Measurements from ENCODE around the gene ZNF76. TPM values are rescaled to one million over a fixed set of nuclear protein-coding genes. Genes with fewer than 3 reads are reported as not detected.

ZNF76 gene
- total and polyA plus RNA-seq, 2 of the 13 experiments (the other 11 are each of a cell fraction or from before 2014, with no cell fraction given): 13.2 to 26.4 TPM

DNA sequence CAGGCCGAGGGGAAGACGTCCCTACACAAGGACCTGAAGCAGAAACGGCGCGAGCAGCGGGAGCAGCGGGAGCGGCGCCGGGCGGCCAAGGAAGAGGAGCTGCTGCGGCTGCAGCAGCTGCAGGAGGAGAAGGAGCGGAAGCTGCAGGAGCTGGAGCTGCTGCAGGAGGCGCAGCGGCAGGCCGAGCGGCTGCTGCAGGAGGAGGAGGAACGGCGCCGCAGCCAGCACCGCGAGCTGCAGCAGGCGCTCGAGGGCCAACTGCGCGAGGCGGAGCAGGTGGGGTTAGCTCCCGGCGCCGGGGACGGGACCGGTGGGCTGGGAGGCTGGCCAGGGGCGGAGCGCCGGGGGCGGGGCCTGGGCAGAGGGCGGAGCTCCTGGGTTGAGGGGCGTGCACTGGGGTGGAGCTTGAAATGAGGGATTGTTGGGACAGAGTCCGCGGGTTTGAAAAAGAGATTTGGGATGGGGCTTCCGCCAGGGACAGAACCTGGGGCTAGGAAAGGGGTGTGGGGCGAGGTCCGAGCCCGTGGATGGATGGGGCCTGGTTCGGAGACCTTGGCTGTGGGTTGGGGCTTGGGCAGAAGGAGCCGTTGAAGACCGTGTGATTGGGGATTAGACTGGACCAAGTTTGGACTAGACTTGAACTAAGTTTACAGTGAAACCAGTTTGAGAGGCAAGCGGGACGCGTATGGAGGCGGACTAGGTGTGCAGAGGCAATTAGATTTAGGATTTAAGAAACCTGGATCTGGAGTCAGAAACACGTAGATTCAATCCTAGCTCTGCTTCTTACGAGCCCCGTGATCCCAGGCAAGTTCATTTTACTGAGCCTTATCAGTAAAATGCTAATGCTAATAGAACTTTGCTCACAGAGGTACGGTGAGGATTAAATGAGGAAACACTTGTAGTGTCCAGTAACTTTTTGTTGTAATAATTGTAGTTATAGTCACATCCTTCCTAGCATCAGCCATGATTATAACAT lies 58.9 kb downstream of the ZNF76 start (continued):
- TF ChIP-seq, protein P1, sequence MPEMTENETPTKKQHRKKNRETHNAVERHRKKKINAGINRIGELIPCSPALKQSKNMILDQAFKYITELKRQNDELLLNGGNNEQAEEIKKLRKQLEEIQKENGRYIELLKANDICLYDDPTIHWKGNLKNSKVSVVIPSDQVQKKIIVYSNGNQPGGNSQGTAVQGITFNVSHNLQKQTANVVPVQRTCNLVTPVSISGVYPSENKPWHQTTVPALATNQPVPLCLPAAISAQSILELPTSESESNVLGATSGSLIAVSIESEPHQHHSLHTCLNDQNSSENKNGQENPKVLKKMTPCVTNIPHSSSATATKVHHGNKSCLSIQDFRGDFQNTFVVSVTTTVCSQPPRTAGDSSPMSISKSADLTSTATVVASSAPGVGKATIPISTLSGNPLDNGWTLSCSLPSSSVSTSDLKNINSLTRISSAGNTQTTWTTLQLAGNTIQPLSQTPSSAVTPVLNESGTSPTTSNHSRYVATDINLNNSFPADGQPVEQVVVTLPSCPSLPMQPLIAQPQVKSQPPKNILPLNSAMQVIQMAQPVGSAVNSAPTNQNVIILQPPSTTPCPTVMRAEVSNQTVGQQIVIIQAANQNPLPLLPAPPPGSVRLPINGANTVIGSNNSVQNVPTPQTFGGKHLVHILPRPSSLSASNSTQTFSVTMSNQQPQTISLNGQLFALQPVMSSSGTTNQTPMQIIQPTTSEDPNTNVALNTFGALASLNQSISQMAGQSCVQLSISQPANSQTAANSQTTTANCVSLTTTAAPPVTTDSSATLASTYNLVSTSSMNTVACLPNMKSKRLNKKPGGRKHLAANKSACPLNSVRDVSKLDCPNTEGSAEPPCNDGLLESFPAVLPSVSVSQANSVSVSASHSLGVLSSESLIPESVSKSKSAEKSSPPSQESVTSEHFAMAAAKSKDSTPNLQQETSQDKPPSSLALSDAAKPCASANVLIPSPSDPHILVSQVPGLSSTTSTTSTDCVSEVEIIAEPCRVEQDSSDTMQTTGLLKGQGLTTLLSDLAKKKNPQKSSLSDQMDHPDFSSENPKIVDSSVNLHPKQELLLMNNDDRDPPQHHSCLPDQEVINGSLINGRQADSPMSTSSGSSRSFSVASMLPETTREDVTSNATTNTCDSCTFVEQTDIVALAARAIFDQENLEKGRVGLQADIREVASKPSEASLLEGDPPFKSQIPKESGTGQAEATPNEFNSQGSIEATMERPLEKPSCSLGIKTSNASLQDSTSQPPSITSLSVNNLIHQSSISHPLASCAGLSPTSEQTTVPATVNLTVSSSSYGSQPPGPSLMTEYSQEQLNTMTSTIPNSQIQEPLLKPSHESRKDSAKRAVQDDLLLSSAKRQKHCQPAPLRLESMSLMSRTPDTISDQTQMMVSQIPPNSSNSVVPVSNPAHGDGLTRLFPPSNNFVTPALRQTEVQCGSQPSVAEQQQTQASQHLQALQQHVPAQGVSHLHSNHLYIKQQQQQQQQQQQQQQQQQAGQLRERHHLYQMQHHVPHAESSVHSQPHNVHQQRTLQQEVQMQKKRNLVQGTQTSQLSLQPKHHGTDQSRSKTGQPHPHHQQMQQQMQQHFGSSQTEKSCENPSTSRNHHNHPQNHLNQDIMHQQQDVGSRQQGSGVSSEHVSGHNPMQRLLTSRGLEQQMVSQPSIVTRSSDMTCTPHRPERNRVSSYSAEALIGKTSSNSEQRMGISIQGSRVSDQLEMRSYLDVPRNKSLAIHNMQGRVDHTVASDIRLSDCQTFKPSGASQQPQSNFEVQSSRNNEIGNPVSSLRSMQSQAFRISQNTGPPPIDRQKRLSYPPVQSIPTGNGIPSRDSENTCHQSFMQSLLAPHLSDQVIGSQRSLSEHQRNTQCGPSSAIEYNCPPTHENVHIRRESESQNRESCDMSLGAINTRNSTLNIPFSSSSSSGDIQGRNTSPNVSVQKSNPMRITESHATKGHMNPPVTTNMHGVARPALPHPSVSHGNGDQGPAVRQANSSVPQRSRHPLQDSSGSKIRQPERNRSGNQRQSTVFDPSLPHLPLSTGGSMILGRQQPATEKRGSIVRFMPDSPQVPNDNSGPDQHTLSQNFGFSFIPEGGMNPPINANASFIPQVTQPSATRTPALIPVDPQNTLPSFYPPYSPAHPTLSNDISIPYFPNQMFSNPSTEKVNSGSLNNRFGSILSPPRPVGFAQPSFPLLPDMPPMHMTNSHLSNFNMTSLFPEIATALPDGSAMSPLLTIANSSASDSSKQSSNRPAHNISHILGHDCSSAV (CRISPR knock-in tag; IDR thresholded peaks at IDR 0.05; ENCODE audit: borderline replicate concordance): no peak
- TF ChIP-seq, protein P2, sequence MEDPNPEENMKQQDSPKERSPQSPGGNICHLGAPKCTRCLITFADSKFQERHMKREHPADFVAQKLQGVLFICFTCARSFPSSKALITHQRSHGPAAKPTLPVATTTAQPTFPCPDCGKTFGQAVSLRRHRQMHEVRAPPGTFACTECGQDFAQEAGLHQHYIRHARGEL (CRISPR knock-in tag; IDR thresholded peaks at IDR 0.05): no peak
- peak; percentile 43 for TF ChIP-seq STAG1 (CRISPR knock-in tag; IDR thresholded peaks at IDR 0.05)
- no peak for TF ChIP-seq CC2D1A (CRISPR knock-in tag; IDR thresholded peaks at IDR 0.05)
- TF ChIP-seq, protein P3, sequence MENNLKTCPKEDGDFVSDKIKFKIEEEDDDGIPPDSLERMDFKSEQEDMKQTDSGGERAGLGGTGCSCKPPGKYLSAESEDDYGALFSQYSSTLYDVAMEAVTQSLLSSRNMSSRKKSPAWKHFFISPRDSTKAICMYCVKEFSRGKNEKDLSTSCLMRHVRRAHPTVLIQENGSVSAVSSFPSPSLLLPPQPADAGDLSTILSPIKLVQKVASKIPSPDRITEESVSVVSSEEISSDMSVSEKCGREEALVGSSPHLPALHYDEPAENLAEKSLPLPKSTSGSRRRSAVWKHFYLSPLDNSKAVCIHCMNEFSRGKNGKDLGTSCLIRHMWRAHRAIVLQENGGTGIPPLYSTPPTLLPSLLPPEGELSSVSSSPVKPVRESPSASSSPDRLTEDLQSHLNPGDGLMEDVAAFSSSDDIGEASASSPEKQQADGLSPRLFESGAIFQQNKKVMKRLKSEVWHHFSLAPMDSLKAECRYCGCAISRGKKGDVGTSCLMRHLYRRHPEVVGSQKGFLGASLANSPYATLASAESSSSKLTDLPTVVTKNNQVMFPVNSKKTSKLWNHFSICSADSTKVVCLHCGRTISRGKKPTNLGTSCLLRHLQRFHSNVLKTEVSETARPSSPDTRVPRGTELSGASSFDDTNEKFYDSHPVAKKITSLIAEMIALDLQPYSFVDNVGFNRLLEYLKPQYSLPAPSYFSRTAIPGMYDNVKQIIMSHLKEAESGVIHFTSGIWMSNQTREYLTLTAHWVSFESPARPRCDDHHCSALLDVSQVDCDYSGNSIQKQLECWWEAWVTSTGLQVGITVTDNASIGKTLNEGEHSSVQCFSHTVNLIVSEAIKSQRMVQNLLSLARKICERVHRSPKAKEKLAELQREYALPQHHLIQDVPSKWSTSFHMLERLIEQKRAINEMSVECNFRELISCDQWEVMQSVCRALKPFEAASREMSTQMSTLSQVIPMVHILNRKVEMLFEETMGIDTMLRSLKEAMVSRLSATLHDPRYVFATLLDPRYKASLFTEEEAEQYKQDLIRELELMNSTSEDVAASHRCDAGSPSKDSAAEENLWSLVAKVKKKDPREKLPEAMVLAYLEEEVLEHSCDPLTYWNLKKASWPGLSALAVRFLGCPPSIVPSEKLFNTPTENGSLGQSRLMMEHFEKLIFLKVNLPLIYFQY (CRISPR knock-in tag; IDR thresholded peaks at IDR 0.05; ENCODE audit: borderline replicate concordance): 0 out of 2 replicates have a peak, but pooled peaks have one; percentile 49
- TF ChIP-seq TBP (CRISPR knock-in tag; IDR thresholded peaks at IDR 0.05): no peak
- no peak for TF ChIP-seq SP140L (CRISPR knock-in tag; IDR thresholded peaks at IDR 0.05; ENCODE audit: borderline replicate concordance)
- TF ChIP-seq ZNF337 (CRISPR knock-in tag; IDR thresholded peaks at IDR 0.05; ENCODE audit: borderline replicate concordance, low read depth): no peak
- TF ChIP-seq ZNF761 (CRISPR knock-in tag; conservative IDR thresholded peaks at IDR 0.05): peak; percentile 96
- TF ChIP-seq MAFF (IDR thresholded peaks at IDR 0.05; ENCODE audit: low read depth, low read length): no peak
- TF ChIP-seq TAF1 (CRISPR knock-in tag; IDR thresholded peaks at IDR 0.05): peak; percentile 95
- TF ChIP-seq, protein P4, sequence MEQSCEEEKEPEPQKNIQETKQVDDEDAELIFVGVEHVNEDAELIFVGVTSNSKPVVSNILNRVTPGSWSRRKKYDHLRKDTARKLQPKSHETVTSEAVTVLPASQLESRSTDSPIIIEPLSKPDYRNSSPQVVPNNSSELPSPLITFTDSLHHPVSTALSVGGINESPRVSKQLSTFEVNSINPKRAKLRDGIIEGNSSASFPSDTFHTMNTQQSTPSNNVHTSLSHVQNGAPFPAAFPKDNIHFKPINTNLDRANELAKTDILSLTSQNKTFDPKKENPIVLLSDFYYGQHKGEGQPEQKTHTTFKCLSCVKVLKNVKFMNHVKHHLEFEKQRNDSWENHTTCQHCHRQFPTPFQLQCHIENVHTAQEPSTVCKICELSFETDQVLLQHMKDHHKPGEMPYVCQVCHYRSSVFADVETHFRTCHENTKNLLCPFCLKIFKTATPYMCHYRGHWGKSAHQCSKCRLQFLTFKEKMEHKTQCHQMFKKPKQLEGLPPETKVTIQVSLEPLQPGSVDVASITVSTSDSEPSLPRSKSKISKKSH (CRISPR knock-in tag; IDR thresholded peaks at IDR 0.05; ENCODE audit: borderline replicate concordance): no peak
- TF ChIP-seq RARA (CRISPR knock-in tag; IDR thresholded peaks at IDR 0.05): peak; percentile 32; the same call in 1 of the 2 replicates
- peak; percentile 71 for TF ChIP-seq AGO1 (IDR thresholded peaks at IDR 0.05; ENCODE audit: low read depth, low read length, poor library complexity, severe bottlenecking)
